Activated naive CD8-positive, alpha-beta T cell treated with anti-CD3 and anti-CD28 coated beads, Interleukin-2, amount 50 U/mL, for 24 hours (primary cell): ENCODE data around the gene ITPR2.
"Not testable (repeated sequence)": the region's sequence is repeated elsewhere in the genome, so short reads cannot be mapped to it uniquely, and the experiment has no call there.

Experiments
- ATAC-seq: fragments of 150-1000 bp; cut with Tn5 transposase; one replicate; pipeline ENCODE4 v1.10.0; 2021
- DNase-seq: peaks from one replicate; pipeline ENCODE4 v3.0.0; 2021
- H3K27ac Mint-ChIP-seq: one replicate; pipeline ENCODE4 v1.8.0; 2021; ENCODE audit warnings: mild to moderate bottlenecking, mixed read lengths
- H3K27me3 Mint-ChIP-seq: one replicate; pipeline ENCODE4 v1.8.0; 2021; ENCODE audit warnings: mixed read lengths
- H3K36me3 Mint-ChIP-seq: one replicate; pipeline ENCODE4 v1.8.0; 2021; ENCODE audit warnings: low read depth, mixed read lengths
- H3K4me1 Mint-ChIP-seq: one replicate; pipeline ENCODE4 v1.8.0; 2021; ENCODE audit warnings: mixed read lengths
- H3K4me3 Mint-ChIP-seq: one replicate; pipeline ENCODE4 v1.8.0; 2021; ENCODE audit warnings: mild to moderate bottlenecking, moderate library complexity, mixed read lengths
- H3K9me3 Mint-ChIP-seq: one replicate; pipeline ENCODE4 v1.8.0; 2021; ENCODE audit warnings: mixed read lengths

ITPR2 gene

GRCh38 chr12:26696613-26697092, 136.3 kb downstream of the ITPR2 start:
- Mint-ChIP-seq H3K27me3 (no peaks in the 10 kb centered on the region), H3K9me3 (no peaks in the 10 kb centered on the region), H3K4me3 (no peak overlapping the region), H3K4me1 (peaks cover 18% of the 10 kb centered on the region), H3K36me3 (peaks cover 53% of the 10 kb centered on the region), H3K27ac (no peak overlapping the region)
- DNase-seq (no peak), ATAC-seq (no peak)

- Mint-ChIP-seq H3K4me3 (no peak overlapping the region), H3K4me1 (peaks cover 18% of the 10 kb centered on the region), H3K27me3 (no peaks in the 10 kb centered on the region), H3K9me3 (no peaks in the 10 kb centered on the region), H3K27ac (no peak overlapping the region), H3K36me3 (peaks cover 57% of the 10 kb centered on the region)
- DNase-seq (no peak), ATAC-seq (no peak)
Observed at GRCh38 chr12:26696048-26696612, 136.9 kb downstream of the ITPR2 start.

GRCh38 chr12:26694402-26694801, 138.6 kb downstream of the ITPR2 start:
- Mint-ChIP-seq H3K9me3 (no peaks in the 10 kb centered on the region), H3K36me3 (peaks cover 56% of the 10 kb centered on the region), H3K4me1 (peaks cover 18% of the 10 kb centered on the region), H3K27ac (no peak overlapping the region), H3K4me3 (no peak overlapping the region), H3K27me3 (no peaks in the 10 kb centered on the region)
- ATAC-seq (no peak), DNase-seq (no peak)

- Mint-ChIP-seq H3K27ac (no peak overlapping the region), H3K36me3 (peaks cover 45% of the 10 kb centered on the region), H3K4me3 (no peak overlapping the region), H3K4me1 (peaks cover 6% of the 10 kb centered on the region), H3K9me3 (no peaks in the 10 kb centered on the region), H3K27me3 (no peaks in the 10 kb centered on the region)
- DNase-seq (no peak), ATAC-seq (no peak)
Observed at GRCh38 chr12:26692407-26692806, 140.6 kb downstream of the ITPR2 start.

GRCh38 chr12:26691234-26691970, 141.6 kb downstream of the ITPR2 start:
- no peak overlapping the region for H3K27ac Mint-ChIP-seq
- H3K36me3 Mint-ChIP-seq, result peaks cover 42% of the 10 kb centered on the region
- DNase-seq (no peak), ATAC-seq (no peak)
- no peaks in the 10 kb centered on the region for H3K9me3 Mint-ChIP-seq
- H3K27me3 Mint-ChIP-seq, result no peaks in the 10 kb centered on the region
- no peaks in the 10 kb centered on the region for H3K4me1 Mint-ChIP-seq
- no peak overlapping the region for H3K4me3 Mint-ChIP-seq

GRCh38 chr12:26690601-26691000, 142.4 kb downstream of the ITPR2 start:
- Mint-ChIP-seq H3K27me3 (no peaks in the 10 kb centered on the region), H3K9me3 (no peaks in the 10 kb centered on the region), H3K4me1 (no peaks in the 10 kb centered on the region), H3K36me3 (peaks cover 38% of the 10 kb centered on the region), H3K4me3 (no peak overlapping the region), H3K27ac (no peak overlapping the region)
- DNase-seq (no peak), ATAC-seq (no peak)

GRCh38 chr12:26689281-26689841, 143.6 kb downstream of the ITPR2 start:
- Mint-ChIP-seq H3K4me3 (no peak overlapping the region), H3K27ac (no peak overlapping the region), H3K9me3 (no peaks in the 10 kb centered on the region), H3K4me1 (no peaks in the 10 kb centered on the region), H3K27me3 (no peaks in the 10 kb centered on the region), H3K36me3 (peaks cover 39% of the 10 kb centered on the region)
- ATAC-seq (no peak), DNase-seq (no peak)

- ATAC-seq, result no peak
- Mint-ChIP-seq H3K27ac (no peak overlapping the region), H3K4me1 (no peaks in the 10 kb centered on the region), H3K4me3 (no peak overlapping the region), H3K27me3 (no peaks in the 10 kb centered on the region), H3K36me3 (peaks cover 45% of the 10 kb centered on the region), H3K9me3 (no peaks in the 10 kb centered on the region)
- no peak for DNase-seq
Observed at GRCh38 chr12:26688344-26688904, 144.6 kb downstream of the ITPR2 start.

GRCh38 chr12:26686408-26686807, 146.6 kb downstream of the ITPR2 start:
- Mint-ChIP-seq H3K27me3 (no peaks in the 10 kb centered on the region), H3K36me3 (peaks cover 54% of the 10 kb centered on the region), H3K9me3 (no peaks in the 10 kb centered on the region), H3K27ac (no peak overlapping the region), H3K4me3 (no peak overlapping the region), H3K4me1 (no peaks in the 10 kb centered on the region)
- no peak for ATAC-seq
- no peak for DNase-seq

GRCh38 chr12:26684101-26684500, 148.9 kb downstream of the ITPR2 start:
- no peak overlapping the region for H3K4me3 Mint-ChIP-seq
- ATAC-seq (no peak), DNase-seq (no peak)
- peaks cover 62% of the 10 kb centered on the region for H3K36me3 Mint-ChIP-seq
- H3K27ac Mint-ChIP-seq, result no peak overlapping the region
- no peaks in the 10 kb centered on the region for H3K4me1 Mint-ChIP-seq
- H3K9me3 Mint-ChIP-seq, result no peaks in the 10 kb centered on the region
- no peaks in the 10 kb centered on the region for H3K27me3 Mint-ChIP-seq

- no peak overlapping the region for H3K4me3 Mint-ChIP-seq
- ATAC-seq (no peak), DNase-seq (no peak)
- no peaks in the 10 kb centered on the region for H3K9me3 Mint-ChIP-seq
- no peaks in the 10 kb centered on the region for H3K4me1 Mint-ChIP-seq
- no peaks in the 10 kb centered on the region for H3K27me3 Mint-ChIP-seq
- peaks cover 62% of the 10 kb centered on the region for H3K36me3 Mint-ChIP-seq
- H3K27ac Mint-ChIP-seq, result no peak overlapping the region
Observed at GRCh38 chr12:26683443-26683842, 149.6 kb downstream of the ITPR2 start.

GRCh38 chr12:26680727-26681455, 152.1 kb downstream of the ITPR2 start:
- no peaks in the 10 kb centered on the region for H3K27me3 Mint-ChIP-seq
- no peaks in the 10 kb centered on the region for H3K9me3 Mint-ChIP-seq
- H3K36me3 Mint-ChIP-seq, result peaks cover 57% of the 10 kb centered on the region
- ATAC-seq (no peak), DNase-seq (no peak)
- no peak overlapping the region for H3K27ac Mint-ChIP-seq
- H3K4me1 Mint-ChIP-seq, result no peaks in the 10 kb centered on the region
- no peak overlapping the region for H3K4me3 Mint-ChIP-seq

- no peak for ATAC-seq
- Mint-ChIP-seq H3K9me3 (no peaks in the 10 kb centered on the region), H3K36me3 (peaks cover 40% of the 10 kb centered on the region), H3K4me1 (no peaks in the 10 kb centered on the region), H3K27me3 (no peaks in the 10 kb centered on the region), H3K27ac (no peak overlapping the region), H3K4me3 (no peak overlapping the region)
- no peak for DNase-seq
Observed at GRCh38 chr12:26678697-26679660, 154.0 kb downstream of the ITPR2 start.

- not testable (repeated sequence) for H3K9me3 Mint-ChIP-seq, H3K4me1 Mint-ChIP-seq, H3K4me3 Mint-ChIP-seq, ATAC-seq, H3K27ac Mint-ChIP-seq, DNase-seq, H3K27me3 Mint-ChIP-seq
- H3K36me3 Mint-ChIP-seq, result peaks cover 22% of the 10 kb centered on the region
Observed at GRCh38 chr12:26671487-26671886, 161.5 kb downstream of the ITPR2 start.
